Loucy (cell line): ENCODE measurements around the gene IFT122.

Experiments
- CTCF ChIP-seq: fragments of 200-600 bp; sonication (generic); conservative IDR thresholded peaks from 2 replicates; pipeline ENCODE4 v1.5.1; 2014; ENCODE audit warnings: mild to moderate bottlenecking, antibody characterized with exemption, low read length
- EZH2phosphoT487 ChIP-seq: fragments of 200-600 bp; IDR thresholded peaks from 2 replicates; pipeline ENCODE4 v1.6.1; 2018; ENCODE audit warnings: antibody characterized with exemption, mild to moderate bottlenecking, moderate library complexity, borderline replicate concordance

- TF ChIP-seq CTCF (no peak), EZH2phosphoT487 (no peak)
Measured at GRCh38 chr3:129483870-129484269, 43.8 kb downstream of the IFT122 start.
